ENCODE results near the gene ASTN2.

ASTN2 gene

DNA sequence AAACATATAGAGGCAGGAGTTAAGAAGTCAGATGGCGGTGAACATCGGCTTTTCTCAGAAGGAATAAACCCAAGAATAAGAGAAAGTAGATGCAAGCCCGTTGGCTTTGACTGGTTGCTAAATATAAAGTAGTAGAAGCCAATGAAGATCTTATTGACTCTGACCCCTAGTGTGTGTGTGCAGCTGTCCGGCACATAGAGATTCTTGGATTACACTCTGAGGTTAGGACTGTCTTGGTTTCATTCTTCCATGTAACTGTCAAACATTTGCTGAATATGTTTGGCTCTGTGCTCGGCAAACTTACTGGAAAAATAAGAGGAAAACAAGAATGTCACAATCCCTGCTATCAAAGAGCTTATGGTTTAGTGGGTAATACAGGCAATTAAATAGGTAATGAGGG is 54.9 kb downstream of the ASTN2 start:
- DNase-seq, result no peak

DNA sequence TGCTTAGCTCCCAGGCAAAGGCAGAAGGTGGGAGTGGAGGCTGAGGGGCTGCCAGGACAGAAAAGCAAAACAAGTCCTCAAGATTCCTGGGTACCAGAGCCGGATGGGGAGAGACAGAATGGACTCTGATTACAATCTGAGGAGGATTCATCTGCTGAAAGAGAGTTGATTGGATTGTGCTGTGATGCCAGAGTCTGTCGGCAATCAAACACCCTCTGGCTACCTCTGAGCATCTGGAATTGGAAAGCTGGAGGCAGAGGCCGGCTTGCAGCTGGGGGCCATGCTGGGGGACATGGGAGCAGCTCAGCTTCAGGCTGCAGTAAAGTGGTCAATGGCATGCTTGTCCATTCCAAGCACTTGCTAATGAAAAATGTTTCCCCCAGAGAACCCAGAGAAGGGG is 59.3 kb downstream of the ASTN2 start:
- DNase-seq, result no peak

DNA sequence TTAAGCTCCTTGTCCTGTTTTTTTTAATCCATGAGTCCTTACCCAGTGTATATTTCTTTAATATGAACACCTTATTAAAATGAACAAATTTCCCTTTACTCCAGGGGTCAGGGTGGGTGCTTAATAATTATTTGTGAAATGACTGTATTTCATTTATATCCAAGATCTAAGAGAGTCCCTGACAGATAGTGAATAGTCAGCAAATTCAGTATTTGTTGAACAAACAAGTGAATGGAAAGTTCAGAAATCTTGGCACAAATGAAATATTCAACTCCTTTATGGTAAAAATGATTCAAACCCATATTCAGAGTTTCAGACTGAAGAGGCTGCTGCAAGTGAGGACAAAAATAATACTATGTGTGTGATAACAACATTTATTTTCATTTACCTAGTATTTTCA is 59.9 kb downstream of the ASTN2 start:
- no peak for DNase-seq

DNA sequence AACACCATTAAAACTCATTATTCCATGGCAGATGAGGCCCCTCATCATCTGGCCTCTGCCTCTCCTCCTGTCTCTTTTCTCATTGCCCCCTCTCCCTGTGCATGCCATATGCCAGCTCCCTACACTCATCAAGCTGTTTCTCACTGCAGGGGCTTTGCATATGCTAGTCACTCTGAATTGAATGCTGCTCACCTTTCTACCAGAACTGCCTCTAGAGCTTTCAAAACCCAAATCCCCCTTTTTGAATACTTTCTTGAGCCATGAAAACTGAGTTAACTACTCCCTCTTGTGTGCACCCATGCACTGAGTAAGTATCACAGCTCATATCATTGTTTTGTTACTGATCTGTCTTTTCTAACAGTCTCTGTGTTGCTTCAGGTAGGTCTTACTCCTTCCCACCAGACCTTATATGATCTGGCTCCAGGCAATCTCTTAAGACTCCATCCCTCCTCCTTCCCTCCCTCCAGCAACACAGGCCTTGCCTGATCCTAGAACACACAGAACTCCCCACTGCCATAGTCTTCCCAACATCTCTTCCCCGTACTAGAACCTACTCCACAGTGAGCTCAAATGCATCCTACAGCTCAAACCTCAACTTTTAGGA is 60.5 kb downstream of the ASTN2 start:
- no peak for DNase-seq

DNA sequence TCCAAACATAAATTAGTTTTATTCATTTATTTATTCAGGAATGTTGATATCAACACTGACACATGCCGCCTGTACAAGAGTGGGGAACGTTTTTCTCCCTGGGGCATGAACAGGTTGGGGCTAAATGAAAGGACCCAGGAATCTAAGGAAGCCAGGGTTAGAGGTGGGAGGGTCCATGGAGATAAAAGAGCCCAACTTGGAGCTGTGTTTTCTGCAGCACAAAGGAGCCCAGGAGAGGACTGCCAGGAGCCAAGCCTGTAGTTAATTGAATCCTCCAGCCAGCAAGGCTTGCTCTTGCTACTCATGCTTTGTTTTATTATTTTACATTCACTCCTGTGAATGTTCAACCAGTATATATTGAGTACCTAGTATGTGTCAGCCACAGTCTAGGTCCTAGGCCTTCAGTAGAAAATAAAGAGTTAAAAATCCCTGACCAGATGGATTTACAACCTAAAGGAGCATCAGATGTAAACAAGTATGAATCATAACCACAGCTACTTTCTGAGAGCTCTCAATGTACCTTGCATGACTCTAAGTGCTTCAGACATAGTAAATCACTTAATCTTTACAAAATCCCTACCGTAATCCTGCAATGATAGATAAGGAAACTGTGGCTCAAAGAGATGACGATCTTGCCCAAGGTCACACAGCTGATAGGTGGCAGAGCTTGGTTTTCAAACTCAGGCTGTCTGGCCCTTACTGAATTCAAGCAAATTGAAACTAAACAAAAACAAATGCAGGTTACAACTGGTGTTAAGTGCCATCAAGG is 69.8 kb downstream of the ASTN2 start:
- DNase-seq, result no peak

DNA sequence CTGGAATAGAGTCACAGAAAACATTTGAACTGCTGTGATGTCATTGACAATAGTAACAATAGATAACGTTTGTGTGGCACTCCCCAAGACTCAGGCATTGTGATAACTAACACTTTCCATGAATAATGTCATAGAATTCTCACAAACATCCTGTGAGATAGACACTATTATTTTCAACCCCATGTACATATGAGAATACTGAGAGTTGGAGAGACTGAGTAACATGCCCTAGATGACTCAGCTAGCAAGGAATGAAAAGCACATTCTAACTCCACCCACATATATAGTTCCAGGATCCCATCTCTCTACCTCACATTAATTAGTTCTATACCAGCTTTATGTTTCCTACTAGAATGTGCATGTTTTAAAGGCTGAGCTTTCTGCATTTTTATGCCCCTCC is 71.4 kb downstream of the ASTN2 start:
- no peak for DNase-seq

DNA sequence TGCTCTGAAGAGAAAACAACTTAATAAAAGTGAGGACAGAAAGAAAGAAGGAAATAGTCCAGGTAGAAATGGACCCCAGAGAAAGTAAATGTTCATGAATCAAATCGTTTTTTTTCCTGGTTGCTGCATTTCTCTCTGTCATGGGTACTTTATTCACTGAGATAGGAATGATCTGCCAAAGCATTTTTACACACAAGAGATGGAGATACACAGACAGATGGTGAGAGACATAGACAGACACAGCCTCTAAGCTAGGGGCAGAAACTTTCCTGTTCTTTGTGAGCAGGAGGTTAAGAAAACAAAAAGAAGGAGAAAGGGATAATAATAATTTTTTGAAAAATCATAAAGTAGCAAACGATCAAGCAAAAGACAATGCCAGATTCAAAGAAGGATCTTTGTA is 73.7 kb downstream of the ASTN2 start:
- no peak for DNase-seq

DNA sequence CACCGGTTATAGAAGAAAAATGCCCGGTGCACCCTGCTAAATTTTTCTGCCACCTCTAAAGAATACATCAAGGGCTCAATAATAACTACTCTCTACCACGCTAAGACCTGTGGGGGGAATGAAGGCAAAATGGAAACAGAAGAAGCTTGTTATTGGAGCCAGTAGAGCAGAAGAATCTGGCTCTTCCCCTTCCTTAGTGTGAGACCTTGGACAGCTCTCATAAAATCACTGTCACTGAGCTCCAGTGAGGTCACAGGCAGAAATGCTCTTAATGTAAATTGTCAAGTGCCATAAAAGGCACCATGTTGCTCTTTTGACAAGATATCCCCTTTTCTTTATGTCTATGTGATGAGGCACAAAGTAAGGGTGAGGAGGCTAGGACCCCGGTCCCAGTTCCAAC is 74.4 kb downstream of the ASTN2 start:
- DNase-seq, result no peak

DNA sequence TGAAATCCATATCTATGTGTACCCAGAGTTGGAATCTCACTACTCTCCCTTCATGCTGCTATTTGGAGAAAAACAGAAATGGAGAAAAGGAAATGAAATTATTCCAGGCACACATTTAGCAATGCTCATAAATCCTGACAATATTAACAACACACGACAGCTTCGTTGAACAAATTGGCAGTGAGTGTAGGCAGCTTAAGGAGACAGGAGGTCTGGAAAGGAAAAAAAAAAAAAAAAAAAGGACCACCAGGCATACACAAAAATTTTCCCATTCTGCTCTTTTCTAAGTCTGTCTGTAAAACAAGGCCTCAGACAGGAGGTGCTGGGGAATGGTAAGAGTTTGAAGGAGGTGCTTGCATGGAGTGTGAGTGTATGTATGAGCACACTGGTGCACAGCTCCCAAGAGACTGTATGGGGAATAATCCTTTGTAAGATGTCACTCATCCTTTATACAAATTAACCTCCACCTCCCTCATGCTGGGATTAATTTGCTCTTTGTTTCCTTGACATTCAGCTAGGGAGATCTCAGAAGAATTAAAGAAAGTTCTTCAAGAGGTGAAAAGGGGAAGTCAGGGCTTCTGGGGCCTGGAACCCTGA is 78.9 kb downstream of the ASTN2 start:
- no peak for DNase-seq

DNA sequence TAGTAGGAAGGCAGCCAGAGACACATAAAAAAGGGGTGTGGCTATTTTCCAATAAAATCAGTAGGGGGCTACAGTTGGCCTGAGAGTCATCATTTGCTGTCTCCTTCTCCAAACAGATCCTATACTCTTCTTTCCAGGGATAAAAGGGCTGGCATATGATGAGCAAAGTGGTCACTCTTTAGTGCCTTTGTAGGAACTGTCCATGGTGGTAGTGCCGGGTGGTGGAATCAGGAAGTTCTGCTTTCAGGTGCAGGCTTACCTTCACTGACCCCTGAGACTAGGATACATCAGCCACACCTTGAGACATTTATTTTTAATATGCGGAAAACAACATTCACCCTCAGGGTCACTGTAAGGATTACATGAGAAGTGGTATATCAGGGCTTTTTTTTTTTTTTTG is 80.8 kb downstream of the ASTN2 start:
- DNase-seq, result no peak

DNA sequence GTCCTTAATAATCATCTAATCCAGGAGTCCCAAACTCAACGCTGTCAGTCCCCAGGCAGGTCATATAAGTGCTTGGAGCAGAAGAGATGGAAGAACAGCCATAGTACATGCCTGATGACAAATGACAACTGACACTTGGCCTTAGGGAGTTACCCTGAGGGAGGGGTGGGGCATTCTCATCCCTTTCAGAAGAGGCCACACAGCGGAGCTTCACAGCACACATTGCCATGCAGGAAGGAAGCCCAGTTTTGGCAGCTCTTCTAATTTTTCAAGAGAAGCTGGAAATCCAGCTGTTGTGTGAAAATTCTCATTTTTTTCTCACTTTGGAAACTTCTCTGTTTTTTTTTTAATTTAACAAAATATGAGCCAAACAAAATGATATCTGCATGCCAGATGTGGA is 89.0 kb downstream of the ASTN2 start:
- no peak for DNase-seq

DNA sequence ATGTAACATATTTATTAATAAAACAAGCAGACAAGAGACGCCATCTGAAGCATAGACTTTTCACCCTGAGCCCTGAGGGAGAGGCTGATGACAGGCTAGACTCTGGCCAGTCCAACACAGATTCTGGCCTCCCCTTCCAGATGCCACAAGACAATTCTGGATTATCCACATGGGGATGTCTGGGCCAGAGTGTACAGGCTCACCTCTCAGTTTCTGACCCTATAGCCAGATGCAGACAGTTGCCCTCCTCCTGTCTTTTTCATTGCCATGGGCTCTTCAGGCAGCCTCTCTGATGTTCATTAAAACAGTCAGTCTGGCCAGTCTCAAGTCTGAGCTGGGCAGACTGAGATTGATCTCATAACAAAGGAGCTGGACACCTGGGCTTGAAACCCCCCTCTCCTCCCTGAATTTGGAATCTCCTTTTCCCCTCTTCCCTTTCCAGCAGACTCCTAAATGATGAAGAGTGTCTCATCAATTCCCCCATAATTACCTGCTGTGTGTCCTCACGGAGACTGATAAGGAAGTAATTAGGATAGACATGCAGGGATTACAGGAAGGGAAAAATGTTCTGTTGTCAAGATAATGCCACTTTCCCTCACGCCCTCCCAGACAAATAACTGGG is 89.6 kb downstream of the ASTN2 start:
- DNase-seq, result no peak

DNA sequence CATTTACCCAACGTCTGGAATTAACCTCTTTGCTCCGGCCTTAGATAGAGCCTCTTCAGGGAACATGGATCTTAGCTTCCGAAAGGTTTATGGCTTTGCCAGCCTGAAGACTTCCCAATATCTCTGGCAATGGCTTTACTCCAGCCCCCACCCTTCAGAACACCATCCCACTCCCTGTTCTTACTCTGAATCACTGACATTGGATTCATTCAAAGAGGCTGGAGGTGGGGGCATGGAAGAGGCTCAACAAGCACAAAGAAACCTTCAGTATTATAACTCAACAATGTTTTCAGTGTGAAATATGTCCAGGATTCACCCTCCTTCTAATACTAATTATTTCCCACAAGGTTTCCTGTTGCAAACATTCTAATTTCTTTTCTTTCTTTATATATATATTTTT is 91.5 kb downstream of the ASTN2 start:
- DNase-seq, result no peak

DNA sequence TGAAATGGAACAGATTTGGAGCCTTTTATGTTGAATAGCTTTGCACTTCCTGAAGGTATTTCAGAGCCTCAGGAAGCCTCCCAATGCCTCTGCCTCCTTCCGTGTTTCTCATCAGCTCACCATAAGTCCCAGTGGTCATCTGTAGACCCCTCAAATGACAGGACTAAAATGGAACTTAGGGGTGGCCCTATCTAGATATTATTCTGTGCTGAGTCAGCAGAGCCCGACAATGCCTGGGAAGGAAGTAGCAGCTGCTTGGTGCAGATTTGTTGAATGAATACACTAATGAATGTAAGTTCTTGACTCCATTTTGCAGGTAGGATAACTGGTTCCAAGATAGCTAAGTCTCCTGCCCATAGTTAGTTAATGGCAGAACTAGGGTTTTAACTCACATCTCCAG is 97.7 kb downstream of the ASTN2 start:
- DNase-seq, result no peak

DNA sequence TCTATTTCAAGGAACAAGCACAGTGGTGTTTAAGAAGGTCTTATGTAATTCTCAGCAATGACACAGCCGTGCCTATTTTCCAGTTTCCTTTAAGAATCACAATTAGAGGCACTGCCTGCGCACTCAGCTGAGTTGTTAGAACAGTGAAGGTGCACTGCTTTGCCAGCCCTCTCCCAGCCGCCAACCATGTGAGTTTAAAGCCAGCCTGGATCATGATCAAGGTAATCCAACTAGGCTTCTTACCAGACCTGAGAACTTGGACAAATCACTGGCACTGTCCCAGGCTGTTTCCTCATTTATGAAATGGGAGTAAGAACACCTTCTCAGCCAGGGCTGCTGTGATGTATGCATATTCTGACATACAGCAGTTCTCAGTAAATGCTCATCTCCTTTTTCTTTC is 99.6 kb downstream of the ASTN2 start:
- no peak for DNase-seq

DNA sequence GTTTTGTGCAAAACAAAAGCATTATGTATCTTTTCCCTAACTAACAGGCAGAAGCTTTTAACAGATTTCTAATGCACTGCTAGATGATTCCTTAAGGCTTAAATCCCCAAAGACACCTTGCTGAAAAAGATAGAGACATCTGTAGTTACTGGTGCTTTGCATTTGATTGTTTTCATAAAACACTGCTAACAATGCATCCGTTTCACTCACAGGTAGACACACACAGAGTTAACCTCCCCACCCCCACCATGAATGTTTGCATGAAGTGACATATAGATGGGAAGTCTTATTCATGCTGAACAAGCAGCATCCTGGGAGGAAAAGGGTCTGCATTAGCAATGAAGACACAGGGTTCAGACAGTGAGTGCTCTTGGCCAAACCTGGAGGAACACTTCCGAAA is 100.9 kb downstream of the ASTN2 start:
- no peak for DNase-seq

DNA sequence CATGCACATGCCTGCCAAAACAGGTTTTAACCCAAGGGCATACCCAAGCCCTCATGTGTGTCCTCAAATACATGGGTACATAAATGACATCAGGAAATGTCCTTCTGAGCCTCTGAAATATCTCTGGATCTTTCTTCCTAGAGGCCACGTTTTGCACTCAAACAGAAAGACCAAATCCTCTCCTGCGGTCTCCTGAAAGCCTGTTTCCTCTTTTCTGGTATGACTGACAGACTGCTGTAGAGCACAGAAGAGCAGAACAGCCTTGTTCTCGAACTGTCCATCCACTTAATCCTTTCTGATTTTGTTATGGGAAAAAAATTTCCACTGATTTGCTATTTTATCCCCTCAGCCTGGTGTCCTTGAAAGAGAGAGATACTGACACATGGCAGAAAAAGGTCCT is 107.2 kb downstream of the ASTN2 start:
- no peak for DNase-seq

DNA sequence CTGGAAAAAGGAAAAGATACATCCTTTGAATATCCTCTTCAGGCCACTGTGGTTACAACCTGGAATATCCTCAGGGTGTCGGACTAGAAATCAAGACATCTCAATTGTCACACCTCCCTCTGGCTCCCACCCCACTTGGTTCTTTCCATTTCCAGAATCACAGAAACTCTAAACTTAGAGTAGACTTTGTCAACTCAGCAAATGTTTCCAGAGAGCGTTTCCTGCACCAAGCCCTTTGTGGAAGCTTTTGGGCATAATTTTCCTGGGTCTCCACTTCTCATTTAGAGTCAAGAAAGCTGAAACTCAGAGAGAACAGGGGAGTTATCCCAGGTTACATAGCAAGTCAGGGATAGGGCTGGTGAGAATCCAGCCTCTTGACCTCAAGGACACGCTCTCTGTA is 108.8 kb downstream of the ASTN2 start:
- no peak for DNase-seq

DNA sequence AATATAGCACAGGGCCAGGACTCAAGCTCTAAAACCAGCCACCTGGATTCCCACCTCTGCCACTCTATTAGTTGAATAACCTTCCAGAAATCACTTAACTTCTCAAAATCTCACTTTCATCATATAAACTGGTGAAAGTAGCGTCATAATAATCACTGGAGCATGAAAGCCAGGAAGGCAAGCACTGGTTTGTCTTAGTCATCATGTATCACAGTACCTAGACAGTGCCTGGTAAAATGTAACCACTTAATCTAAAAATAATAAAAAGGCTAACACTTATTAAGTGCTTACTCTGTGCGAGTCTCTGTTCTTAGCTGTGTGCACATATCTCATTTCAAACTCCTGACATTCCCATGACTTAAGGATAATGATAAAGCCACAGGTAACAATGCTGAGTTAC is 109.4 kb downstream of the ASTN2 start:
- no peak for DNase-seq

DNA sequence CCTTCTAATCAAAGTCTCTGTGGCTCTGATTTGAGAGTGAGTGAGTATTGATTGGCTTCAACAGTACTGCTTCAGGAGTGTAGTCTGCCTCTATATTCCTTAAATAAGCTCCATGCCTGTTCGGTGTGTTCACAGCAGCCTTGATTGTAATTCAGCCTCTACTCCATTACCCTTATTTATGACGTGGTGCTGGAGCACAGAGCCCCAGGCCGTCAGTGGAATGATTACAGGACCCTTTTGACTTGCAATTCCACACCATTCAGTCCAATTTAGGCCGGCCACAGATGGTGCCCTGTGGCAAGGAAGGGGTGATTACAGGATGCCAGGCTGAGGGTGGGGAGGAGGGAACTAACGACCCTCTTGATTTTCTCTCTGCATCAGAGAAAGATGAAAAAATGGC is 110.3 kb downstream of the ASTN2 start:
- DNase-seq, result no peak

DNA sequence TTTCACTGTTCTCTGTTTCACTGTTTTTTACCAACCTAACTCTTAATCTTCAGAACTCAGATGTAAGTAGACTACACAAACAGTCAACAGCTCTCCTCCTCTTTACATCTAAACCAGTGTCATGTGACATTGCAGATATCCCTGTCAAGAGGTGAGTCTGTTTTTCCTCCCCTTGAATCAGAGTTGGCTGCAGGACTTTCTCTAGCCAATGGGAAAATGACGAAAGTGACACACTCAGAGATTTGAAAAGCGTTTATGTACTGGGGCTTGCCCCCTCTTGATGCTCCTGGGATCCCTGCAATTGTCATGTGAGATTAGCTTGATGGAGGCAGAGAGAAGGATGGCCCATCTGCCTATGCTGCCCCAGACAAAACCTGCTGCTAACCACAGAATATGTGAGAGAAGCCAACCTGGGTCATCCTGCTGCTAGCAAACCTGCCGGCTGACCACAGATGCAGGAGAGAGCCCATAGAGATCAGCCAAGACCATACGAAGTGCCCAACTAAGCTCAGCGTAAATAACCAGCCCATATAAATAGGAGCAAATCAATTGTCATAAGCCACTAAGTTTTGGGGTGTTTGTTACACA is 111.1 kb downstream of the ASTN2 start:
- no peak for DNase-seq

DNA sequence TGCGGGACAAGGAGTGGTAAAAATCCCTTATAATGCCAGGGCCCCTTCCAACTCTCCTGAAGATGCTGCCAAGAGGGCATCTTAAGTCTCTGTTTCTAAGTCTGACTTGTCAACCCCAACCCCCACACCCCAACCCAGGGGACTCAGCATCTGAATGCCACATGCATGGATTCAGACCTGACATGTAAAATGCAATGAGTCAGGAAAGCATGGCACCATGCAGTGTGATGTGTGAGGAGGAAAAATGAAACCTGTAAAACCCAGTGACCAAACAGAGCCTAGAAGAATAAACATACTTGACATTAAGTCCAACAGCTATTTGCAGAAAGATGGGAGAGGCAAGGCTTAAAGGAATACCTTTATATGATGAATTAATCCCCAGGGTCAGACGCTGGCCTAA is 112.4 kb downstream of the ASTN2 start:
- no peak for DNase-seq

DNA sequence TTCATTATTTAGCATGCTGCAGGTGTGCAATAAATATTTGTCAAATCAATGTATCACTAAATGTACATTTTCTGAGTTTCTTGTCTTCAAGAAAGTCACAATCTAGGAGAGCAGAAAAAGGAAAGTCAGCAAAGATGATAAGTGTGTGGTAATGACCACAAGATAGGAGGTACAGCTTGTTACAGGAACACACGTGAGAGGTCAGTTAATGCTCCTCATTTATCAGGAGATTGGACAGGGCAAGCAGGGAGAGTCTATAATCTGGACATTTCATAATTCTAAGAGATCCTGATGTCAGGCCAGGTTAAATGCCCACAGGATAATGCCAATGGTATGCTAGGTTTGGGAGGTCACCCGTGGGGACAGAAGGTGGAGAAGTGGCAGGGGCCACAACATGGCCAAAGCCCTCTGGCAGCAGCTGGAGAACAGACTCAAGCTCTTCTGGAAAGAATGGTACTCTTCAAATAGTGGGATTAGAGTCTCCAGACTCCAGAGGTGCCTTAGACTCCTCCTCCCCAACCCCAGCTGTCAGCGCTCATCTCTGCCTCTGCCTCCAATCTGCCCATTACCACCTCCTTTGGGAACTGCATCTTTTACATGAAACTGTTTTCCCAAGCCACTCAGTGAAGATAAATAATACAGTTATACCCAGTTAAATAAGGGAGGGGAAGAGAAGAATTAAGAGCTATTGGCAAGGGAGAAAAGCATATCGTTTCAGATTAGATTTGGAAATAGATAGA is 114.3 kb downstream of the ASTN2 start:
- DNase-seq, result no peak

Measured in effector CD8-positive, alpha-beta T cell (primary cell).